ENCODE results near the gene STON2. TPM values are rescaled to one million over a fixed set of nuclear protein-coding genes. Genes with fewer than 3 reads are reported as not detected.

The STON2 gene
- total RNA-seq, 1 donor from 2014 or later = 77.2 TPM

GRCh38 chr14:81222691-81223090, 177.4 kb downstream of the STON2 start:
- no peaks in the 10 kb centered on the region for H3K9me3 Mint-ChIP-seq (ENCODE audit: low read depth)
- DNase-seq (ENCODE audit: low spot score, unreplicated experiment) = no peak
- H3K27ac Mint-ChIP-seq = peak overlapping the region; percentile 71
- peaks cover 3% of the 10 kb centered on the region for H3K36me3 Mint-ChIP-seq (ENCODE audit: insufficient read depth)
- H3K4me1 Mint-ChIP-seq (ENCODE audit: low read depth) = peaks cover 26% of the 10 kb centered on the region
- peak overlapping the region; percentile 40 for H3K4me3 Mint-ChIP-seq (ENCODE audit: low read depth)
- no peak for TF ChIP-seq CTCF (IDR thresholded peaks at IDR 0.05; ENCODE audit: unreplicated experiment)
- H3K27me3 Mint-ChIP-seq = no peaks in the 10 kb centered on the region

- no peaks in the 10 kb centered on the region for H3K27me3 Mint-ChIP-seq
- peaks cover 27% of the 10 kb centered on the region for H3K4me1 Mint-ChIP-seq (ENCODE audit: low read depth)
- H3K36me3 Mint-ChIP-seq (ENCODE audit: insufficient read depth) = peaks cover 3% of the 10 kb centered on the region
- no peaks in the 10 kb centered on the region for H3K9me3 Mint-ChIP-seq (ENCODE audit: low read depth)
- H3K4me3 Mint-ChIP-seq (ENCODE audit: low read depth) = peak overlapping the region; percentile 97
- H3K27ac Mint-ChIP-seq = peak overlapping the region; percentile 99
- DNase-seq (ENCODE audit: low spot score, unreplicated experiment) = no peak
- no peak for TF ChIP-seq CTCF (IDR thresholded peaks at IDR 0.05; ENCODE audit: unreplicated experiment)
Observed at GRCh38 chr14:81222126-81222525, 178.0 kb downstream of the STON2 start.

- no peaks in the 10 kb centered on the region for H3K27me3 Mint-ChIP-seq
- peak overlapping the region; percentile 97 for H3K4me3 Mint-ChIP-seq (ENCODE audit: low read depth)
- H3K4me1 Mint-ChIP-seq (ENCODE audit: low read depth) = peaks cover 27% of the 10 kb centered on the region
- peak overlapping the region; percentile 99 for H3K27ac Mint-ChIP-seq
- H3K9me3 Mint-ChIP-seq (ENCODE audit: low read depth) = no peaks in the 10 kb centered on the region
- peaks cover 3% of the 10 kb centered on the region for H3K36me3 Mint-ChIP-seq (ENCODE audit: insufficient read depth)
- no peak for DNase-seq (ENCODE audit: low spot score, unreplicated experiment)
- TF ChIP-seq CTCF (IDR thresholded peaks at IDR 0.05; ENCODE audit: unreplicated experiment) = no peak
Observed at GRCh38 chr14:81221579-81222102, 178.5 kb downstream of the STON2 start.

GRCh38 chr14:81220830-81221578, 179.1 kb downstream of the STON2 start, which contains the start of gene GTF2A1:
Gene GTF2A1, minus strand, starts transcription at chr14:81220959. Its CDS starts 441 bp downstream, at chr14:81220518.
- no peak for TF ChIP-seq CTCF (IDR thresholded peaks at IDR 0.05; ENCODE audit: unreplicated experiment)
- Mint-ChIP-seq H3K4me1 (ENCODE audit: low read depth) (peaks cover 27% of the 10 kb centered on the region), H3K27me3 (no peaks in the 10 kb centered on the region), H3K4me3 (ENCODE audit: low read depth) (peak within 1 kb of the TSS; percentile 97), H3K9me3 (ENCODE audit: low read depth) (no peaks in the 10 kb centered on the region), H3K27ac (peak within 1 kb of the TSS; percentile 99), H3K36me3 (ENCODE audit: insufficient read depth) (peaks cover 7% of the 10 kb centered on the region)
- peak; percentile 92 for DNase-seq (ENCODE audit: low spot score, unreplicated experiment)

- TF ChIP-seq CTCF (IDR thresholded peaks at IDR 0.05; ENCODE audit: unreplicated experiment) = no peak
- H3K27me3 Mint-ChIP-seq = no peaks in the 10 kb centered on the region
- peak overlapping the region; percentile 99 for H3K27ac Mint-ChIP-seq
- H3K36me3 Mint-ChIP-seq (ENCODE audit: insufficient read depth) = peaks cover 8% of the 10 kb centered on the region
- no peaks in the 10 kb centered on the region for H3K9me3 Mint-ChIP-seq (ENCODE audit: low read depth)
- H3K4me1 Mint-ChIP-seq (ENCODE audit: low read depth) = peaks cover 27% of the 10 kb centered on the region
- no peak for DNase-seq (ENCODE audit: low spot score, unreplicated experiment)
- peak overlapping the region; percentile 97 for H3K4me3 Mint-ChIP-seq (ENCODE audit: low read depth)
Observed at GRCh38 chr14:81220580-81220829, 179.6 kb downstream of the STON2 start.
